SK-N-SH treated with all-trans-retinoic acid at 6 μM for 48 hours (cell line): ENCODE measurements around the gene SERPINH1.

ENCODE experiments used
- CSDC2 ChIP-seq: fragments of 250-450 bp; sonication (Bioruptor Pico); IDR thresholded peaks from 2 replicates; pipeline ENCODE4 v1.5.0; 2020; ENCODE audit warnings: mild to moderate bottlenecking, moderate library complexity
- ESRRG ChIP-seq: fragments of 250-450 bp; sonication (Bioruptor Pico); IDR thresholded peaks from 2 replicates; pipeline ENCODE4 v1.6.1; 2021; ENCODE audit warnings: mild to moderate bottlenecking
- GLIS3 ChIP-seq: fragments of 250-450 bp; sonication (Bioruptor Pico); IDR thresholded peaks from 2 replicates; pipeline ENCODE4 v1.5.0; 2020; ENCODE audit warnings: mild to moderate bottlenecking, moderate library complexity
- POU6F1 ChIP-seq: fragments of 250-450 bp; sonication (Bioruptor Pico); IDR thresholded peaks from 2 replicates; pipeline ENCODE4 v1.8.0; 2021; ENCODE audit warnings: low read depth, mild to moderate bottlenecking, moderate library complexity, borderline replicate concordance
- TOX ChIP-seq: fragments of 250-450 bp; sonication (Bioruptor Pico); IDR thresholded peaks from 2 replicates; pipeline ENCODE4 v1.8.0; 2021; ENCODE audit warnings: mild to moderate bottlenecking, moderate library complexity, borderline replicate concordance
- ZFP3 ChIP-seq: fragments of 250-450 bp; sonication (Bioruptor Pico); IDR thresholded peaks from 2 replicates; pipeline ENCODE4 v1.5.0; 2020; ENCODE audit warnings: mild to moderate bottlenecking, moderate library complexity
- ZFP30 ChIP-seq: fragments of 450-650 bp; formaldehyde crosslinking; IDR thresholded peaks from 2 replicates; pipeline ENCODE4 v1.5.0; 2022; ENCODE audit warnings: mild to moderate bottlenecking, moderate library complexity
- ZNF565 ChIP-seq: fragments of 450-650 bp; formaldehyde crosslinking; conservative IDR thresholded peaks from 2 replicates; pipeline ENCODE4 v1.5.0; 2020; ENCODE audit warnings: low read depth, mild to moderate bottlenecking, moderate library complexity
- ZNF8 ChIP-seq: fragments of 450-650 bp; formaldehyde crosslinking; IDR thresholded peaks from 2 replicates; pipeline ENCODE4 v1.5.0; 2020; ENCODE audit warnings: mild to moderate bottlenecking, moderate library complexity

- TF ChIP-seq CSDC2 (CRISPR knock-in tag) (no peak), GLIS3 (CRISPR knock-in tag) (no peak), ZFP30 (no peak), ESRRG (CRISPR knock-in tag) (no peak), ZNF8 (CRISPR knock-in tag) (no peak), POU6F1 (CRISPR knock-in tag) (no peak), ZFP3 (no peak), TOX (CRISPR knock-in tag) (no peak), ZNF565 (CRISPR knock-in tag) (no peak)
Observed at GRCh38 chr11:75576017-75576416, 14.0 kb downstream of the SERPINH1 start.
